Thyroid gland (tissue), 4 donors: ENCODE data around the gene COIL. TPM values are rescaled to one million over a fixed set of nuclear protein-coding genes. Genes with fewer than 3 reads are reported as not detected.
"Not testable (repeated sequence)": the region's sequence is repeated elsewhere in the genome, so short reads cannot be mapped to it uniquely, and the experiment has no call there.

Experiments used
- DNase-seq, 2 donors: peaks; one replicate each; pipeline ENCODE4 v3.0.0-alpha.2; 2019
- H3K27ac ChIP-seq, 3 donors: fragments of 200-600 bp; sonication (generic); 1 replicate in 2 of 3; 2 replicates in 1 of 3; pipeline ENCODE4 v1.5.1; 2016 to 2019; ENCODE audit warnings: mild to moderate bottlenecking in 1 of 3, moderate library complexity in 1 of 3
- H3K27me3 ChIP-seq: fragments of 200-600 bp; sonication (generic); one replicate; pipeline ENCODE4 v1.5.1; 2019
- H3K36me3 ChIP-seq, 2 donors: fragments of 200-600 bp; sonication (generic); one replicate each; pipeline ENCODE4 v1.5.1; 2016 to 2019
- H3K4me1 ChIP-seq, 2 donors: fragments of 200-600 bp; sonication (generic); one replicate each; pipeline ENCODE4 v1.5.1; 2017 to 2019
- H3K4me3 ChIP-seq, 3 donors: fragments of 200-600 bp; sonication (generic); replicated peaks in 1 of 3; 1 replicate in 2 of 3; 2 replicates in 1 of 3; pipeline ENCODE4 v1.5.1; 2016; ENCODE audit warnings: mild to moderate bottlenecking in 1 of 3
- H3K9me3 ChIP-seq: fragments of 200-600 bp; sonication (generic); one replicate; pipeline ENCODE4 v1.5.1; 2017
- CTCF ChIP-seq, 6 experiments: fragments of 200-600 bp in 3 of 6; fragments of 450-650 bp in 3 of 6; sonication (generic) in 3 of 6; IDR thresholded peaks; one replicate each; pipeline ENCODE4 v1.5.1; 2016 to 2019; ENCODE audit warnings: antibody characterized with exemption in 6 of 6, mild to moderate bottlenecking in 2 of 6, inconsistent platforms in 1 of 6, moderate library complexity in 1 of 6
- POLR2A ChIP-seq, 2 donors: fragments of 450-650 bp; IDR thresholded peaks; one replicate each; pipeline ENCODE4 v1.6.1; 2017; ENCODE audit warnings: antibody characterized with exemption in 2 of 2, mild to moderate bottlenecking in 2 of 2, moderate library complexity in 1 of 2
- WGBS, 2 donors: methylation state at CpG; one replicate each; pipeline ENCODE4 v1.1.5; 2017; 5-methylcytosine and 5-hydroxymethylcytosine counted together
- intact Hi-C: fragments of 100-400 bp; cut with DNase I; formaldehyde crosslinking; loops from one replicate; pipeline ENCODE4 v1.15.1; 2023
- total RNA-seq, 4 donors: library from RNA; depleted of rRNA; stranded (reverse); fragments of >200 nt; gene quantifications; one replicate each; pipeline ENCODE4 v1.2.3, GENCODE V29; 2016

The COIL gene
- total RNA-seq, 4 donors from 2014 or later = 13.2 to 18.3 (median 17.5) TPM

GRCh38 chr17:56943505-56944125, 17.2 kb downstream of the COIL start:
- no peak for DNase-seq
- H3K9me3 ChIP-seq = no peaks in the 10 kb centered on the region
- WGBS, 2 donors = 91 to 93% methylated on average over 10 of the region's 10 CpGs
- peaks cover 29 to 48% of the 10 kb centered on the region in 2 donors for H3K36me3 ChIP-seq
- no peaks in the 10 kb centered on the region for H3K27me3 ChIP-seq
- no peak overlapping the region for H3K4me3 ChIP-seq
- no peaks in the 10 kb centered on the region for H3K4me1 ChIP-seq
- TF ChIP-seq POLR2A (IDR thresholded peaks at IDR 0.05) (no peak), CTCF (IDR thresholded peaks at IDR 0.05) (no peak)
- H3K27ac ChIP-seq = no peak overlapping the region
- intact Hi-C loops = loop anchor here (5.0 kb wide), 1 partner anchor 126 kb away; no protein-coding TSS in a partner anchor

GRCh38 chr17:56939869-56940484, 20.9 kb downstream of the COIL start:
- Histone ChIP-seq H3K4me1 (no peaks in the 10 kb centered on the region), H3K4me3 (no peak overlapping the region), H3K27ac (no peak overlapping the region), H3K36me3 (peaks cover 36 to 49% of the 10 kb centered on the region in 2 donors), H3K27me3 (no peaks in the 10 kb centered on the region), H3K9me3 (no peaks in the 10 kb centered on the region)
- TF ChIP-seq POLR2A (IDR thresholded peaks at IDR 0.05) = no peak
- TF ChIP-seq CTCF (IDR thresholded peaks at IDR 0.05) = peak; percentile 40 to 71 (median 56)
- intact Hi-C loops = loop anchor here (5.0 kb wide), 1 partner anchor 123 kb away; no protein-coding TSS in a partner anchor
- WGBS, 2 donors = 66 to 67% methylated on average over 11 of the region's 11 CpGs
- DNase-seq = no peak

GRCh38 chr17:56938206-56938605, 22.6 kb downstream of the COIL start:
- H3K27ac ChIP-seq, H3K9me3 ChIP-seq, H3K4me1 ChIP-seq, DNase-seq, H3K4me3 ChIP-seq, intact Hi-C loops, H3K27me3 ChIP-seq: not testable (repeated sequence)
- H3K36me3 ChIP-seq = peaks cover 18 to 37% of the 10 kb centered on the region in 2 donors
- WGBS, 2 donors = 84 to 86% methylated on average over 5 of the region's 5 CpGs

- H3K4me3 ChIP-seq = no peak overlapping the region
- no peak for DNase-seq
- H3K27me3 ChIP-seq = no peaks in the 10 kb centered on the region
- H3K36me3 ChIP-seq = peaks cover 18 to 36% of the 10 kb centered on the region in 2 donors
- TF ChIP-seq CTCF (IDR thresholded peaks at IDR 0.05) = no peak
- TF ChIP-seq POLR2A (IDR thresholded peaks at IDR 0.05) = no peak
- WGBS, 2 donors = 75 to 76% methylated on average over 2 of the region's 2 CpGs
- H3K4me1 ChIP-seq = no peaks in the 10 kb centered on the region
- H3K9me3 ChIP-seq = no peaks in the 10 kb centered on the region
- H3K27ac ChIP-seq = peak overlapping the region in 1 of 3 donors; percentile 2
- intact Hi-C loops = no loop called here
Observed at GRCh38 chr17:56937687-56938086, 23.2 kb downstream of the COIL start.

- H3K27ac ChIP-seq = no peak overlapping the region
Observed at GRCh38 chr17:56936697-56937322, 24.0 kb downstream of the COIL start.

More at GRCh38 chr17:56936697-56937322, 24.0 kb downstream of the COIL start:
- Histone ChIP-seq H3K27me3 (no peaks in the 10 kb centered on the region), H3K36me3 (peaks cover 16 to 34% of the 10 kb centered on the region in 2 donors), H3K4me3 (no peak overlapping the region), H3K9me3 (no peaks in the 10 kb centered on the region), H3K4me1 (no peaks in the 10 kb centered on the region)
- intact Hi-C loops = no loop called here
- WGBS, 2 donors = 79 to 82% methylated on average over 6 of the region's 6 CpGs
- TF ChIP-seq POLR2A (IDR thresholded peaks at IDR 0.05) (no peak), CTCF (IDR thresholded peaks at IDR 0.05) (no peak)
- no peak for DNase-seq
